Astrocyte (in vitro differentiated cells and primary cell): Measurements from ENCODE around the gene OR6C70. TPM values are rescaled to one million over a fixed set of nuclear protein-coding genes. Genes with fewer than 3 reads are reported as not detected.
"Not testable (repeated sequence)": the region's sequence is repeated elsewhere in the genome, so short reads cannot be mapped to it uniquely, and the experiment has no call there.

Source experiments
- DNase-seq: peaks from one replicate; pipeline ENCODE4 v3.0.0-alpha.2; 2010; ENCODE audit warnings: low read depth
- FAIRE-seq: peaks from 2 replicates; lab custom pipeline; 2011; peaks lifted over from hg19 to GRCh38; lab: Jason Lieb, UNC
- H2AFZ ChIP-seq: 2 replicates; pipeline ENCODE4 v1.6.0; 2012; ENCODE audit warnings: low read depth, low read length, inconsistent platforms
- H3K27ac ChIP-seq: 2 replicates; pipeline ENCODE4 v1.5.1; 2011; ENCODE audit warnings: low read depth, low read length, inconsistent platforms
- H3K27me3 ChIP-seq: 2 replicates; pipeline ENCODE4 v1.6.0; 2011; ENCODE audit warnings: low read length, inconsistent platforms; ENCODE audit not compliant: insufficient read depth
- H3K36me3 ChIP-seq: 2 replicates; pipeline ENCODE4 v1.5.1; 2011; ENCODE audit warnings: low read length, inconsistent platforms; ENCODE audit not compliant: insufficient read depth
- H3K4me1 ChIP-seq: 2 replicates; pipeline ENCODE4 v1.5.1; 2011; ENCODE audit warnings: low read length, inconsistent platforms; ENCODE audit not compliant: insufficient read depth
- H3K4me2 ChIP-seq: 2 replicates; pipeline ENCODE4 v1.6.0; 2012; ENCODE audit warnings: low read length, inconsistent platforms
- H3K4me3 ChIP-seq: 2 replicates; pipeline ENCODE4 v1.5.1; 2011; ENCODE audit warnings: low read depth, mild to moderate bottlenecking, low read length, inconsistent platforms; ENCODE audit not compliant: insufficient read depth
- H3K79me2 ChIP-seq: 2 replicates; pipeline ENCODE4 v1.6.0; 2012; ENCODE audit warnings: mild to moderate bottlenecking, low read length, inconsistent platforms; ENCODE audit not compliant: insufficient read depth
- H3K9ac ChIP-seq: 2 replicates; pipeline ENCODE4 v1.6.0; 2012; ENCODE audit warnings: mild to moderate bottlenecking, low read length, inconsistent platforms
- H3K9me3 ChIP-seq: 2 replicates; pipeline ENCODE4 v1.5.1; 2012; ENCODE audit warnings: low read depth, mild to moderate bottlenecking, low read length, inconsistent platforms; ENCODE audit not compliant: insufficient read depth
- H4K20me1 ChIP-seq: 2 replicates; pipeline ENCODE4 v1.6.0; 2012; ENCODE audit warnings: low read length, inconsistent platforms; ENCODE audit not compliant: insufficient read depth
- H3K27ac Mint-ChIP-seq: one replicate; pipeline ENCODE4 v1.8.0; 2021; ENCODE audit warnings: mild to moderate bottlenecking, mixed read lengths; ENCODE audit not compliant: unreplicated experiment
- H3K27me3 Mint-ChIP-seq: one replicate; pipeline ENCODE4 v1.8.0; 2021; ENCODE audit warnings: low read depth, mixed read lengths; ENCODE audit not compliant: unreplicated experiment
- H3K36me3 Mint-ChIP-seq: one replicate; pipeline ENCODE4 v1.8.0; 2021; ENCODE audit warnings: low read depth, mixed read lengths; ENCODE audit not compliant: unreplicated experiment
- H3K4me1 Mint-ChIP-seq: one replicate; pipeline ENCODE4 v1.8.0; 2021; ENCODE audit warnings: low read depth, mixed read lengths; ENCODE audit not compliant: unreplicated experiment
- H3K4me3 Mint-ChIP-seq: one replicate; pipeline ENCODE4 v1.8.0; 2021; ENCODE audit warnings: mild to moderate bottlenecking, moderate library complexity, mixed read lengths; ENCODE audit not compliant: unreplicated experiment
- H3K9me3 Mint-ChIP-seq: one replicate; pipeline ENCODE4 v1.8.0; 2021; ENCODE audit warnings: mild to moderate bottlenecking, mixed read lengths; ENCODE audit not compliant: unreplicated experiment
- EZH2 ChIP-seq: IDR thresholded peaks from 2 replicates; pipeline ENCODE4 v1.6.1; 2012; ENCODE audit warnings: mild to moderate bottlenecking, low read length, inconsistent platforms; ENCODE audit not compliant: insufficient read depth
- total RNA-seq: library from RNA; stranded (reverse); gene quantifications from 2 replicates; pipeline ENCODE4 v1.2.1, GENCODE V29; 2021
- TF ChIP-seq, protein P1 (sequence below): IDR thresholded peaks from 2 replicates; pipeline ENCODE4 v1.5.1; 2011; ENCODE audit warnings: low read depth, mild to moderate bottlenecking, inconsistent platforms, low read length, moderate library complexity; ENCODE audit not compliant: insufficient read depth

The OR6C70 gene
- total RNA-seq, 1 donor from 2014 or later: not detected

DNA sequence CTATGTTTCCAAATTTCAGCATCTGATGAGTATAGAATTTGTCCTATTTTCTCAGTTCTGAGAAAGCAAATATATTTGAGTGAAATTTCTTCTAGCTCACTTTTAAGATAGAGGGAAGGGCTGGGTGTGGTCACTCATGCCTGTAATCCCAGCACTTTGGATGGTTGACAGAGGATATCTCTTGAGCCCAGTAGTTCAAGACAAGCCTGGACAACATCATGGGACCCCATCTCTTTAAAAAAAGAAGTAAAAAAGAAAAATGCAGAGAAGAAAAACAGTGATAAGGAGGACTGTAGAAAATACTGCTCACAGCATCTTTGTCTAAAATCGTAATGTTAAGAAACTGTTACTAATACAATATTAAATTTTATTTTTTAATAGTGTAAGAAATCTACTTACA is 2.3 kb upstream of the OR6C70 start:
- H3K27ac Mint-ChIP-seq: no peak overlapping the region
- Histone ChIP-seq H3K36me3 (no peaks in the 10 kb centered on the region), H3K79me2 (no peaks in the 10 kb centered on the region), H3K4me3 (no peak overlapping the region), H3K4me2 (no peak overlapping the region), H3K27ac (no peak overlapping the region), H3K9me3 (no peaks in the 10 kb centered on the region), H3K4me1 (no peaks in the 10 kb centered on the region), H2AFZ (no peak overlapping the region), H3K9ac (no peak overlapping the region), H4K20me1 (no peaks in the 10 kb centered on the region), H3K27me3 (no peaks in the 10 kb centered on the region)
- H3K27me3 Mint-ChIP-seq: no peaks in the 10 kb centered on the region
- TF ChIP-seq EZH2: no peak
- TF ChIP-seq, protein P1, sequence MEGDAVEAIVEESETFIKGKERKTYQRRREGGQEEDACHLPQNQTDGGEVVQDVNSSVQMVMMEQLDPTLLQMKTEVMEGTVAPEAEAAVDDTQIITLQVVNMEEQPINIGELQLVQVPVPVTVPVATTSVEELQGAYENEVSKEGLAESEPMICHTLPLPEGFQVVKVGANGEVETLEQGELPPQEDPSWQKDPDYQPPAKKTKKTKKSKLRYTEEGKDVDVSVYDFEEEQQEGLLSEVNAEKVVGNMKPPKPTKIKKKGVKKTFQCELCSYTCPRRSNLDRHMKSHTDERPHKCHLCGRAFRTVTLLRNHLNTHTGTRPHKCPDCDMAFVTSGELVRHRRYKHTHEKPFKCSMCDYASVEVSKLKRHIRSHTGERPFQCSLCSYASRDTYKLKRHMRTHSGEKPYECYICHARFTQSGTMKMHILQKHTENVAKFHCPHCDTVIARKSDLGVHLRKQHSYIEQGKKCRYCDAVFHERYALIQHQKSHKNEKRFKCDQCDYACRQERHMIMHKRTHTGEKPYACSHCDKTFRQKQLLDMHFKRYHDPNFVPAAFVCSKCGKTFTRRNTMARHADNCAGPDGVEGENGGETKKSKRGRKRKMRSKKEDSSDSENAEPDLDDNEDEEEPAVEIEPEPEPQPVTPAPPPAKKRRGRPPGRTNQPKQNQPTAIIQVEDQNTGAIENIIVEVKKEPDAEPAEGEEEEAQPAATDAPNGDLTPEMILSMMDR: no peak
- no peak overlapping the region for H3K4me3 Mint-ChIP-seq
- peaks cover 5% of the 10 kb centered on the region for H3K4me1 Mint-ChIP-seq
- H3K9me3 Mint-ChIP-seq: no peaks in the 10 kb centered on the region
- no peaks in the 10 kb centered on the region for H3K36me3 Mint-ChIP-seq
- DNase-seq (no peak), FAIRE-seq (no peak)

GRCh38 chr12:55469291-55469690 is 647 bp downstream of the OR6C70 start:
- no peak overlapping the region for H2AFZ ChIP-seq
- Mint-ChIP-seq H3K4me3 (no peak overlapping the region), H3K27ac (no peak overlapping the region)

GRCh38 chr12:55467836-55468235 is 2.1 kb downstream of the OR6C70 start:
- FAIRE-seq: no peak
- no peak overlapping the region for H3K27ac Mint-ChIP-seq
- TF ChIP-seq, protein P1: no peak
- TF ChIP-seq EZH2: no peak

More at GRCh38 chr12:55469291-55469690, 647 bp downstream of the OR6C70 start:
- Histone ChIP-seq H3K79me2 (no peaks in the 10 kb centered on the region), H3K4me3 (no peak overlapping the region), H3K4me1 (no peaks in the 10 kb centered on the region), H3K27me3 (no peaks in the 10 kb centered on the region), H3K27ac (no peak overlapping the region), H4K20me1 (no peaks in the 10 kb centered on the region), H3K9me3 (no peaks in the 10 kb centered on the region), H3K36me3 (no peaks in the 10 kb centered on the region), H3K9ac (no peak overlapping the region), H3K4me2 (no peak overlapping the region)
- Mint-ChIP-seq H3K27me3 (no peaks in the 10 kb centered on the region), H3K9me3 (peaks cover 4% of the 10 kb centered on the region), H3K36me3 (no peaks in the 10 kb centered on the region), H3K4me1 (peaks cover 5% of the 10 kb centered on the region)
- TF ChIP-seq EZH2: no peak
- TF ChIP-seq, protein P1: no peak
- DNase-seq (no peak), FAIRE-seq (no peak)

DNA sequence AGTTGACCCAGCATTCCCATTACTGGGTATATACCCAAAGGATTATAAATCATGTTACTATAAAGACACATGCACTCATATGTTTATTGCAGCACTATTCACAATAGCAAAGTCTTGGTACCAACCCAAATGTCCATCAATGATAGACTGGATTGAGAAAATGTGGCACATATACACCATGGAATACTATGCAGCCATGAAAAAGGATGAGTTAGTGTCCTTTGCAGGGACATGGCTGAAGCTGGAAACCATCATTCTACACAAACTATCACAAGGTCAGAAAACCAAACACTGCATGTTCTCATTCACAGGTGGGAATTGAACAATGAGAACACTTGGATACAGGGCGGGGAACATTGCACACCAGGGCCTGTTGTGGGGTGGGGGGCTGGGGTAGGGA is 5.0 kb downstream of the OR6C70 start:
- H3K4me3 ChIP-seq, H3K4me1 ChIP-seq, H4K20me1 ChIP-seq, H3K27me3 Mint-ChIP-seq, FAIRE-seq, H3K27ac ChIP-seq, H3K36me3 Mint-ChIP-seq, H3K9ac ChIP-seq, H3K4me2 ChIP-seq, H3K9me3 Mint-ChIP-seq, H3K27ac Mint-ChIP-seq, H3K36me3 ChIP-seq, H3K79me2 ChIP-seq, H2AFZ ChIP-seq, H3K4me3 Mint-ChIP-seq, DNase-seq, H3K4me1 Mint-ChIP-seq, H3K27me3 ChIP-seq, H3K9me3 ChIP-seq: not testable (repeated sequence)

More at GRCh38 chr12:55467836-55468235, 2.1 kb downstream of the OR6C70 start:
- no peak for DNase-seq
- no peak overlapping the region for H3K27ac ChIP-seq
- H3K9me3 Mint-ChIP-seq: peaks cover 4% of the 10 kb centered on the region
- no peak overlapping the region for H3K9ac ChIP-seq
- no peaks in the 10 kb centered on the region for H3K36me3 ChIP-seq
- H3K36me3 Mint-ChIP-seq: no peaks in the 10 kb centered on the region
- no peaks in the 10 kb centered on the region for H3K4me1 ChIP-seq
- H3K9me3 ChIP-seq: no peaks in the 10 kb centered on the region
- no peaks in the 10 kb centered on the region for H4K20me1 ChIP-seq
- no peaks in the 10 kb centered on the region for H3K27me3 ChIP-seq
- no peaks in the 10 kb centered on the region for H3K27me3 Mint-ChIP-seq
- H2AFZ ChIP-seq: no peak overlapping the region
- H3K4me3 ChIP-seq: no peak overlapping the region
- H3K4me1 Mint-ChIP-seq: peaks cover 5% of the 10 kb centered on the region
- no peak overlapping the region for H3K4me2 ChIP-seq
- H3K79me2 ChIP-seq: no peaks in the 10 kb centered on the region
- no peak overlapping the region for H3K4me3 Mint-ChIP-seq
